DMS79 treated with DMSO at 0.1 percent for 48 hours (cell line): ENCODE results near the gene PLCB4.

Source experiments
- DNase-seq: peaks from one replicate; lab custom pipeline; 2025; lab: John Stamatoyannopoulos, UW

The PLCB4 gene

DNA sequence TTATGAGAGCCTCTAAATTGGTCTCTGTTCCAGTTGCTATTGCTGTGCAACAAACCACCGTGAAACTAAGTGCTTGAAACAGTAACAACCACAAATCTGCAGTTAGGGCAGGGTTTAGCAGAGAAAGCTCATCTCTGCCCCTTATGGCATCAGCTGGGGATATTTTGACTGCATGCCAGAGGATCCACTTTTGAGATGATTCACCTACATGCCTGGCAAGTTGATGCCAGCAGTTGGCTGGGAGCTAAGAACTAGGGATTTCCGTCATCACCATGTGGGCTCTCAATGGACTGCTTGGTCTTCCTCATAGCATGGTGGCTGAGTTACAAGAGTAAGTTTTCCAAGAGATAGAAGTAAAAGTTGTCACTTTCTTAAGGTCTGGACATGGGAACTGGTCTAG, 35.1 kb downstream of the PLCB4 start:
- no peak for DNase-seq

DNA sequence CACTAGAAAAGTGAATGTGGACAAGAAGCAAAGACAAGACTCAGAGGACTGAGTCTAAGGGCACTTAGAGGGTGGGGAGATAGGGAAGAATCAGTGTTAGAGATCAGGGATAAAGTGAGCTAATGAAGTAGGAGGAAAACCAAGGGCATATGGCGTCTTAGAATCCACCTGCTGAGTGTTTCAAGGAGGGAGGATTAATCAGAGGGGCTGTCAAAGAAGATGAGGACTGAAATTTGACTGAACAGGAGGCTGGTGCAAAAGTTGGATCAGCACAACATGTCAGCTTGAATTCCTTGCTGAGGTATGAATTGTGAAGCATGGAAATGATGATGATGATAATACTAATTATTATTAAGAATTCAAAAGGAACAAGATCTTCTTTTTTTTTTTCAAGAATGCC, 39.4 kb downstream of the PLCB4 start:
- no peak for DNase-seq

DNA sequence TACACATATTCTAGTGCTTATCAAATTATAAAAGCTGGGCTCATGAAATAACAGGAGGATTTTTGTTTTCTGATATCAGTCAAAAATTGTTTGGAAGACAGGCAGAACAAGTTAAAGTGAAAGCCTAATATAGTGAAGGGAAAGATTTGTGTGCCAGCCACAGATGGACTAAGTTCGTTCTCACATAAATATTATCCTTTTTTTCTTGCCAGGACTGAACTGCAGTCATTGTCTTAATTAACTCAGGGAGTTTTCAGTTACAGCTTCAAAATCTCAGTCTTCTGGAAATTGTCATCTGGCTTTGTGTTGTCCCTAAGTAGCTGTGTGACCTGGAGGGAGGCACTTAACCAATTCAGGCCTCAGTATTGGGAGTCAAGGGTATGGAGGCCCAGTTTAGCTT, 40.7 kb downstream of the PLCB4 start:
- DNase-seq = no peak

DNA sequence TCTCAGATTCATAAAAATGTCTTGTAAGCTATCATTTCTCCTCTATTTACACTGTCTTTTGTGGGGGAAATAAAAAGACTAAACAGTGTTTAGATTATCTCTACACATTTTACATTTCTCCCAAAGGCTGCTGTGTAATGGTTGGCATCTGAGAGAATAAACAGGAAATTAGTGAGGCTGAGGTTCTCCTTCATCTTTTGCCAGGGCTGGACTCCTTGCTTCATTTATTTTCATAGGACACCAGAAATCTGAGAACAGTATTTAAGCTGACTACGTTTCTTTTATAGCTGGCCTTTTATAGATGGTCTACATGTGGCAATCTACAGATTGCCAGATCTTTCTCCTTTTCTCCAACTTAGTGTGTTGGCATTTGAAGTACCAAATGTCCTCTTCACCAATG, 41.5 kb downstream of the PLCB4 start:
- no peak for DNase-seq

DNA sequence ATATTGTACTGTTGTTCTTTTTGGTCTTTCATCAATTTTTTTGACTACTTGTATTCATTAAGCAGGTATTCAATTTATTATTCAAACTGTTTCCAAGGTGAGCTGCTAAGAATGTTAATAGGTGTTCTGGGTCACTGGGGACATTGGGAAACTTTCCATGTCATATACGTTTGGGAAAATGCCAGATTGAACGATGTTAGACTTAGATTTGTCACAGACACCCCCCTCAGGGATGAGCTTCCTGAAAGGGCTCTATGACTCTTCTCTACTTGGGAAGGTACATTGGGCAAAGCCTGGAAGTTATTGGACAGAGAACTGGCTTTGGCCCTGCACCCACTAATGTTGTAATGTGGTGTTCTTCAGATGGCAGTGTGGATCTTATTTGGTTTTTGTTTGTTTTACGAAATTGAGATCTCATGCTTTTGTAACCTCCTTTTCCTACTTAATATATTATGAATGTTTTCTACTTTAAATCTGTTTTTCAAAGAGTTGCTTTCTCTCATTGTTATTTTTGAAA, 42.1 kb downstream of the PLCB4 start:
- no peak for DNase-seq

DNA sequence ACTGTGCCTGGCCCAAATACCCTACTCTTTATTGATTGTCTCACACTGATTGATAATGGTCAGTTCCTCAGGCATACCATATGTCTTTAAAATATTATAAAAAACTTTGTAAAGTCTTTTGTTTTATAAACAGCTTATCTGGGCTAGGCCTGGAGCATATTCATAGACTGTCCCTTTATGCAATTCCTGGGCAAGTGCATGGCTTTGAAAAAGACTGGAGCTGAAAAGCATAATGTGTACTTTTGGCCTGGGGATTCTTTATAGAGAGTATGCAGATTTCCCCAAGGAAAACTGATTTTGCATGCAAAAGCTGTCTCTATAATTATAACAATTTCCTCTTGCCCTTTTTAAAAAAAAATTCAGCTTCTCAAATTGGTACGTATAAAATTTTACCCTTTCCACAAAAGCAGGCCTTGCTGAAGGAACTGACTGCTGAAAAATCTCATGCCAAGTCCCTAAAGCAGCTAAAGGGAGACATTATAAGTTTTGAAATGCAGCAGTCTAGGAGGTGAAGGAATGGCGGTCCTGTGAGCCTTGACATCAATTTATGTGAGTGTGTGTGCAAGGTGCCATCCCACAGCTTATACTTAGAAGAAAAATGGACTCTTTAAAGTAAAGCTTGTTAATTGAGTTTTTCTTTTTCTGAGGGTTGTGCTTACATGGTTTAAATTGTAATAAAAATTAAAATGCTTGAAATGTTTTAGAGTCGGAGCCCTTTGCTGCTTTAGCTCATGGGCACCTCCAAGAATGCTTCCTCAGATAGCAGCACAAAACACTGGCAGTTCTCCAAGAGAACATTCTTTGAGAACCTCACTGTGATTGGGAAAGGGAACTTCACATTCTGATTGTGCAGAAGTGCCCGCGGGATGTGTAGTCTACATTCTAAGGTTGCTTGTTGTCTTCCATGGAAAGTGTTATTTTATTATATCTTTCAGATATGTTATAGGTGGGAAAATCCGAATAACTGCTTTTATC, 43.9 kb downstream of the PLCB4 start:
- no peak for DNase-seq

DNA sequence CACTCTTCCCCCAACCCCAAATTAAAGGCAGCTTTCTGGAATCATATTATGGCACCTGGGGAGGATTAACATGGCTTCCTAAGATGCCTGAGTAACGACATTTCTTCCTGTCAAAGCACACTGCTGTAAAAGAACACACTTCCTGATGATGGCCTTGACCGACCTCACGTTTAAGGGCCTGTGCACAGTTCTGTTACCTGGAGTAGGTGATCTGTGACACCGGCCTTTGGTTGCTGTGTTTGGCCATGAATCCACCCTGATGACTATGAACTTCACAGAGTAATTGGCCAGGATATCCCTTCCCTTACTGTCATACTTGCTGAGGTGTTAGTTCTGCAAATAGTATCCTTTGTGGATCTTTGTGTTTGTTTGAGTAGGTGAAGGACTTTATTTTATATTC, 45.8 kb downstream of the PLCB4 start:
- DNase-seq = no peak

DNA sequence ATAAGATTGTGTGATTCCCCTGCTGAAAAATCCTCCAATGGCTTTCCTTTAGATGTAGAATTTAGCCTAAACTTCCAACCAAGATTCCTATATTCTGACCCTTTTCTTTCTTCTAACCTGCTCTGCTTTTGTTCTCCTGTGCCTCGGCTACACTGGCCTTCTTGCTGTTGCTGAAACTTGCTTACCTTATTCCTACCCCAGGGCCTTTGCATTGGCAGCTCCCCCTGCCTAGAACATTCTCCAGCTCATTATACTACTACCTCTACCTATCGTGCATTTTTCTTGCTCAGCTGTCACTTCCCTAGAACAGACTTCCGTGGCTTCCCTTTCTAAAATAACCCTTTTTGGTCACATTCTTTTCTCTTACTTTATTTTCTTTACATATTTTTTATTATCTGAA, 48.7 kb downstream of the PLCB4 start:
- DNase-seq = no peak

DNA sequence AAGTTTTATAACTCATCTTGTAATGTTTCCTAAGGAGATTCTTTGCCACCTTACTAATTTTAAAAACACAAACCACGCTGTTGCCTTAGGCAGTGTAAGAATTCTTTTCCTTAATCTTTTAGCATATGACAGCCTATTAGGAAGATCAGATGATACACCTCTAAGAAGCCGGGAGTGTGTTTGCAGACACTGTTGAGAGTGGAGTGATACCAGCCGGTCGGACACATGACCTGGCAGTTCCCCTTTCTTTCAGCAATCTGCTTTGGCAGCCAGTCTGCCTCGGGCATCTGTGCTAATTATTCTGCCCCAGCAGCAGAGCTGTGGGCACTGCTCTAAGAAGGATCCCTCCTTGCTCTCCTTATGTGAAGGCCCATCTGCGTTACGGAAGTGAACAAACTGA, 50.9 kb downstream of the PLCB4 start:
- DNase-seq = no peak

DNA sequence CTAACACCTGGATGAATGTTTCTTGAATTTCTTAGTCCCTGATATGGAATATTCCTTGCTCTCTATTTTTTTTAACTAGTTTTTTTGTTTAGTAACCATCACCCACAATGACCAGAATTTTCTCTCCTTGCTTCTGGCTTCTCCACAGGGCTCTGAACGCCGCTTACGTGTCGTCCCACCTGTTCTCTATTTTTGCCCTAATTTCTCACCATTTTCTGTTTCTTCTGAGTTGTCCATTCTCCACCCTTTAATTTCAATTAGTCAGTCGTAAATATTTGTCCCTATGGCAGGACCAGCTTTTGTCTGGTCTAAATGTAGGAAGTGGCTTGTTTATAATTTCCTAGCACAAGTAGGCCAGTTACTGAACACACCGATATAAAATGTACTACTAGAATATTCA, 52.3 kb downstream of the PLCB4 start:
- no peak for DNase-seq

DNA sequence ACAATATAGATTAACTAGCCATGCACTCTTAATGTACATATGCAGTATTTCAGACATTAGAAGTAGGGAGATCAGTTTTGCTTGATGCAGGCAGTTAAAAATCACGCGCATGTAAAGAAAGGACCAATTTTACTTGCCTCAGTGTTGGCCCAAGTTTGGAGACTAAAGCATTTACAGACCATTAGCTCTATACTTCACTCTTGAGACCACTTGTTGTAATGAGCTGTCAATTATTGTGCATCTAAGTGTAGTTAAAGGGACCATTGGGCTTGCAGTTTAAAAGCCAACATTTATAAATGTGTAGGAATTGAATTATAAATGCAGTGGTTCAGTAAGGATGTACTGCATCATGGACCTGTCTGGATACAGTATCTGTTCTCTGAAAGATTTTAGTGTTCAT, 53.7 kb downstream of the PLCB4 start:
- DNase-seq = no peak

DNA sequence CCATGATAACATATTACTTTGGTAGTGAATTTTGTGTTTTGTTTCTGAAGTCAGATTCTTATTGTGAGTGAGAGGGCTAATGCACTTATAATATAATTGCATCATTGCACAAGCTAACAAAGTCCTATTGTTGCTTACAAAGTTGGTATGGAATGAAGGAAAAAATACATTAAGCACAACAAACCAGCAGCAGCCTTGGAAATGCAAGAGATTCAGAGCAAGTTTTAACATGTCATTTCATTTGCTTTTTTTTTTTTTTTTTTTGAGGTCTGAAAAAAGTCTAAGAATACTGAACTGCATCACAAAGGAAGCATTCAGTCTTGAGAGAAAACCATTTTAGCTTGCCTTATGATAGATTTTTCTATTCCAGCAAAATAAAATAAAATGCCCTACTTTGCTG, 57.6 kb downstream of the PLCB4 start:
- no peak for DNase-seq

DNA sequence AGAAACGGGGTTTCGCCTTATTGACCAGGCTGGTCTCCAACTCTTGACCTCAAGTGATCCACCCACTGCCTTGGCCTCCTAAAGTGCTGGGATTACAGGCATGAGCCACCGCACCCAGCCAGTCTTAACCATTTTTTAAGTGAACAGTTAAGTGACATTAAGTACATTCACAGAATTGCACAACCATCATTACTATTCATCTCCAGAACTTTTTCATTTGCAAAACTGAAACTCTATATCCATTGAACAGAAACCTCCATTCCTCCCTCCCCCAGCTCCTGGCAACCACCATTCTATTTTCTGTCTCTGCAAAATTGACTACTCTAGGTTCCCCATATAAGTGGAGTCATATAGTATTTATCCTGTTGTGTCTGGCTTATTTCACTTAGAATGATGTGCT, 59.7 kb downstream of the PLCB4 start:
- no peak for DNase-seq

DNA sequence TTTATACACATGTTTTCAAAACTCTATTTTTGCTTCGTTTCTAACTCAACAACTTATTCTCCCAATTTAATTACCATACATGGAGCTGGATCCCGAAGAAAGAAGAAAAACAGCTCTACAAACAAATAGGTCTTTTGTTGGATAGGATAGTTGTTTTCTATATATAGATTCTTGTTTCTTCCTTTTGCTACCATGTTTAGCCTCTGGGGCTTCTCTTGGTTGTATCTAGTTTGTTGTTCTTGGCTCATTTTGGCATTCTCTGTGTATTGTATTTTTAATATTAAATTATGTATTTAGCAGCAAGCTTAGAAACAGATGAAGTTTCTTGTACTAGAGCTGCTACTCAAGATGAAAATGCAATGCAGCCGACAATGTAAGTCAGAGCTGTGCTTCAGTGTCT, 60.9 kb downstream of the PLCB4 start:
- DNase-seq = no peak

DNA sequence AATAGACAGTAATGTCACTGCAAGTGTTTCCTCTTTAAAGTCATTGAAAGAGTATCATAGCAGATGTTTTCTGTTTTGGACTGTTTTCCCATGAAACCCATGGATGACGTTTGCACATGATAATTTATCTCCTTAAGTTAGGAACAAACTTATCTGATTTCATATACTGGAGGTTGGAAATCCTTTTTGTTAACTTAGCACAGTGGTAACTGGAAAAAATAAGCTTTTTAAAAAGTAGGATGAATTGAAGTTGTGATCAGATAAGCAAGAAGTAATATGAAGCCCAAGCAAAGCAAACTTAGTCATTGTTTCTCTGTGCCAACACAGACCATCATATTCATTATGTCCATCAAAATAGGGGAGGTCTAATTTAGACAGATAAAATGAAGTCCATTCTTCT, 61.6 kb downstream of the PLCB4 start:
- DNase-seq = no peak

DNA sequence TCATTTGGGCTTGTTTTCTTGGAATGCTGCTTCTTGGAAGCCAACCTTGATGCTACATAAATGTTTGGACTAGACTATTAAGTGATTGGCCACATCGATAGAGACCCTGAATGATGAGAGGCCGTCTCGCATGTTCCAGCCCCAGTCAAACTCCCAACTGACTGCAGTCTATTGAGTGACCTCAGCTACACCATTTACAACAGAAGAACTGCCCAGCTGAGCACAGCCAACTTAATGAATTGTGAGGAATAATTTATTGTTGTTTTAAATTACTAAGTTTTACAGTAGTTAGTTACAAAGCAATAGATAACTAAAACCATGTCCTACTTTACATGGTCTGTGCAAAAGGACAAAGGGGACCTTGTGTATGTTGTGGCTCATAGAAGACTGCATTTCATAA, 63.0 kb downstream of the PLCB4 start:
- no peak for DNase-seq

DNA sequence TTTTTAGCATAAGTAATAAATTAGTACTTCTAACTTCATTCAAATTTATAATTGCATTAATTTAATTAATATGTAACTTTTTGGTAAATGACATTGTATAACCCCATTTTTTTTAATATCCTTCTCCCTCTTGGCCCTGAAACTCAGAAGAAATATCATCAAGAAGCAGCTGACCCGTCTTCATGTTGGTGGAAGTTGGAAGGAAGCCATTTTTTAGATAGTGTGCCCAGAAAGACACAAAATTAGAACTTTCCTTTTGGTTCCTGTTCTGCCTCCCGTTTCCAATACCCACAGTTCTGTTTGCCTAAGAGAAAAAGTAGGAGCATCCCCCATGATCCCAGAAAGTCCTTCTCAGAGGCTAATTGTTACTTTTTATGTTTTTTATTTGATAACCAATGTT, 65.5 kb downstream of the PLCB4 start:
- DNase-seq = no peak

DNA sequence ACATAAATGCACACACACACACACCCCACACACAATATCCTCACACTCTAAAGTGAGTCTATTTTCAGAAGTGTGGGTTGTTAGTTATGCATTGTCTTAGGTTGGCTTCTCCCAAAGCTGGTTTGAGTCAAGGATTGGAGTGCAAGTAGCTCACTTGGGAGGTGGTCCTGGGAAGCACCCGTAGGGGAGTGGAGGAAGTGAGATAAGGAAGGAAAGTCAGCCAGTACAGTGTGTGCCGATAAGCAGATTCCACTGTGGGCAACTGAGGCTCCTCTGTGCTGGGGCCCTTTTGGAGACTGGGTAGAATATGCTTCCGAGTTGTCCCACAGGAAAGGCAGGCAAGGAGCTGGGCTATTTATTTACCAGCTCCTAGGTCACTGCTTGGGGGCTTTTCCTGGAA, 67.2 kb downstream of the PLCB4 start:
- no peak for DNase-seq

DNA sequence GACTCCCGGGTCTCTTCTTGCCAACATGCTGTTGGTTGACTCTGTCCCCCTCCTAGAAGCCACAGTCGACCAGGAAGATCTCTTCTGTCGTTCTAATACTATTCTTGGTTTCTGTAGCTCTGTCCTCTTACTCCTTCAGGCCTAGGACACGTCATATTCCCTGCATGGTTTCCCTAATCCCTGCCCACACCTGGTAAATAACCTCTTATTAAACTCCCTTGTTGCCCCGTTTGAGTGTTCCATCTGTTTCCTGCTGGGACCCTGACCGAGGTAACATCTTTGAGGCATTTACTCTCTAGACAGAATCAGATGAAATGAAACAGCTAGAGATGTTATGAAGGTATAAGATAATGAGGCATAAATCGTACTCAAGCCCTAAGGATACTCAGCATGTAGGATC, 68.1 kb downstream of the PLCB4 start:
- no peak for DNase-seq

DNA sequence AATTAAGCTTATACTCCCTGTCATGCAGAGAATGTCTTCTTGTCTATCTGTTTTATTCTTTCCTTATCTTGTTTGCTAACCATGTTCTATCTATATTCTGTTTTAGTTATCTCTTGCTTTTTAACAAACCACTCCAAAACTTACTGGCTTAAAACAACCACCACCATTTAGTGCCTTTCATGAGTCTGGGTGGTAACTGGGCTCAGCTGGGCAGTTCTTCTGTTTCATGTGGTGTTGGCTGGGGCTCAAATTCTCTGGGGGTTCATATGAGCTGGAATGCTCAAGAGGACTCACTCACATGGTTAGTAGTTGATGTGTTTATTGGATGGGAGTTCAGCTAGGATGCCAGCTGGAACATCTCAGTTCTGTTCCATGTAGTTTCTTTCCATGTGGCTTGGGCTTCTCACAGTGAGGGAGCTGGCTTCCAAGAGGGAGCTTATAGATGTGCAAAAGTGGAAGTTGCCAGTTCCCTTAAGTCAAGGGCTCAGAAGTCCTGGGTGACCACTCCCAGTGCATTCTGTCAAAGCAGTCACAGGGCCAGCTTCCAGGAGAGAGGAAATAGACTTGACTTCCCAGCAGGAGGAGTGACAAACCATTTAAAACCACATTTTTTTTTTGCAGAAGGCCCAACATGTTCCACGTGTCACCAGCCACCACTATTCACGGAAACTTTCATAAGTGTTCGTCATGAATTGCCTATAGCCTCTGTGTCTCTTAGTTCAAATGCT, 70.4 kb downstream of the PLCB4 start:
- DNase-seq = no peak

DNA sequence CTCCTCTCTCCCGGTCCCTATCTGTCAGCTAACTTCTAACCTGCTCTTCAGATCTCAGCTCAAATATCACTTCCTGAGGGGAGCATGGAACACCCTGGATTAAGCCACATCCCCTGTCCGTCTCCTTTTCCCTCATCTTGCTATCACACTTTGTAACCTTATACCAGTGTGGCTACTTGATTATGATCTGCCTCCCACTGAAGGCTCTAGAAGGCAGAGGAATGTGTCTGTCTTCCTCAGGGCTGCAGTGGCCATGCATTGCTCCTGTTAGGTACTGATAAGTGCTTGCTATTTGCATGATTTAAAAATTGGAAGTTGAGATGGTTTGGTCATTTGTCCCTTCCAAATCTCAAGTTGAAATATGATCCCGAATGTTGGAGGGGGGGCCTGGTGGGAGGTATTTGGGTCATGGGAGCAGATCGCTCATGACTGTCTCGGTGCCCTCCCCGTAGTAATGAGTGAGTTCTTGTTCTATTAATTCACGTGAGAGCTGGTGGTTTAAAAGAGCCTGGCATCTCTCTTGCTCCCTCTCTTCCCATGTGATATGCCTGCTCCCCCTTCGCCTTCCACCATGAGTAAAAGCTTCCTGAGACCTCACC, 71.4 kb downstream of the PLCB4 start:
- DNase-seq = no peak

DNA sequence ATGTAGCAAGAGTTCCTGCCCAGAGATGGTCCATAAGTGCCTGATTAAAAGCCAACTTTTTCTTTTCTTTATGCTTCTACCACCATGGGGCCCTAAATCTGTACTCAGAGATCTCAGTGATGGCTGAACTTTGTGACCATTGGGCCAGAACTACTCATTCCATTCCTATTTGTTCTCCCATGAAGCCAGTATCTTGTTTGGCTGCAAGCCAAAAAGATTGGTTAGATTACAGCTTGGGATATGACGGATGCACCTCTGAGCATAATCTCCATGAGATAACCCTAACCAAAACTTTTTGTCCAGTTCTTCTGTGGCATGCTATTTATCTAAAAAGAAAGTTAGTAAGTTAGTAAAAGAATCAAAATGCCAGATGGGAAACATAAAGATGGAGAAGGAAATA, 72.2 kb downstream of the PLCB4 start:
- no peak for DNase-seq

DNA sequence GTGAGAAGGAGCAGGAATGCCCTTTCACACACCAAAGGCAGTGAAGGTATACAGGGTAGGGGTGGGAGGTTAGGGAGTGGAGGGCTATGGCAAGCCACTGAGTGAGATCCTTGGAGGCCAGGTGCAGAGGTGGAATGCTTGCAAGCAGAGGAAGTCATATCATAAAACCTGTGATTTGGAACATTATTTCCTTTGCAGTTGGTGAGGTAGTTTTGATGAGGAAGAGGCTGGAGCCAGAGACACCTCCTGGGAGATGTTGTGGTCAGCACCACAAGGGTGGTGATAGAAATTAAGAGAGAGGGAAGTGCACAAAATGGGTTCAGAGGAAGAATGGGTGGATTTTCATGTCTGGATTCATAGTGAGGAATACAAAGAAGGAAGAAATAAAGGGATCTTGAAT, 73.0 kb downstream of the PLCB4 start:
- no peak for DNase-seq
